GM23248 (cell line): ENCODE measurements around the gene EREG.

Source experiments
- EZH2 ChIP-seq: fragments of 200-600 bp; sonication (generic); IDR thresholded peaks from 2 replicates; pipeline ENCODE4 v1.6.1; 2018; ENCODE audit warnings: antibody characterized with exemption, mild to moderate bottlenecking; ENCODE audit not compliant: insufficient read depth, poor library complexity, severe bottlenecking
- EZH2phosphoT487 ChIP-seq: fragments of 200-600 bp; sonication (generic); IDR thresholded peaks from 2 replicates; pipeline ENCODE4 v1.6.1; 2018; ENCODE audit warnings: antibody characterized with exemption, moderate library complexity, mild to moderate bottlenecking, low read depth; ENCODE audit not compliant: insufficient read depth

GRCh38 chr4:74369855-74370254, 4.9 kb downstream of the EREG start:
- TF ChIP-seq EZH2 (no peak), EZH2phosphoT487 (no peak)
